ENCODE measurements around the gene PML.

Gene PML

DNA sequence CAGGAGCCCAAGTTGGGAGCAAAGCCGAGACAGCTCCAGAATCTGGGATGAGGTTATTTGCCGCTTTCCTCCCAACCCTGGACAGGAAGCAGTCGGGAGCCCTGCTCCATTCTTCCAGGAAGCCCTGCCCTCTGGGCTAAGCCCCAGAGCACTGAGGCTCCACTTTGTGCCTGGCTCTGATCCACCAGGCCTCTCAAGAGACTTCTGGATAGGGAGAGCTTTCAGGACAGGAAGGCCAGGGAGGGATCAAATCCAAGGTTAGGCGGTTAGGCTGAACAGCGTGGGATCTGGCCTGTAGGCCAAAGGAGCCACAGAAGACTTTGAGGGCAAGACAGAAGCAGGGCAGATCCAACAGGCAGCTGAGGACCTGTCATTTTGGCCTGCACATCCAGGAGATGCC, 3.3 kb upstream of the PML start:
- Histone ChIP-seq H3K4me1 (ENCODE audit: insufficient read depth, low read length, severe bottlenecking) (peaks cover 40% of the 10 kb centered on the region), H3K4me3 (ENCODE audit: low read depth, low read length, poor library complexity, severe bottlenecking) (peak overlapping the region; percentile 68), H3K27ac (ENCODE audit: low read depth, low read length, poor library complexity, severe bottlenecking) (no peak overlapping the region), H2AFZ (ENCODE audit: low read length) (no peak overlapping the region), H3K4me2 (ENCODE audit: low read length) (peak overlapping the region; percentile 87), H3K27me3 (ENCODE audit: insufficient read depth, low read length) (no peaks in the 10 kb centered on the region), H3K9ac (ENCODE audit: low read length) (peak overlapping the region; percentile 68), H3K9me3 (ENCODE audit: low read length) (no peaks in the 10 kb centered on the region), H3F3A (ENCODE audit: insufficient read depth, low read length) (no peaks in the 10 kb centered on the region), H4K20me1 (ENCODE audit: insufficient read depth, low read length) (no peaks in the 10 kb centered on the region), H3K79me2 (ENCODE audit: insufficient read depth, low read length) (0 out of 2 replicates have a peak, but pooled peaks cover 5% of the 10 kb centered on the region), H3K36me3 (ENCODE audit: insufficient read depth, low read length) (no peaks in the 10 kb centered on the region), H3K9me2 (ENCODE audit: low read depth, low read length) (no peaks in the 10 kb centered on the region)
- no peak for TF ChIP-seq EZH2 (IDR thresholded peaks at IDR 0.05; ENCODE audit: borderline replicate concordance, low read length)
- TF ChIP-seq, protein P1, sequence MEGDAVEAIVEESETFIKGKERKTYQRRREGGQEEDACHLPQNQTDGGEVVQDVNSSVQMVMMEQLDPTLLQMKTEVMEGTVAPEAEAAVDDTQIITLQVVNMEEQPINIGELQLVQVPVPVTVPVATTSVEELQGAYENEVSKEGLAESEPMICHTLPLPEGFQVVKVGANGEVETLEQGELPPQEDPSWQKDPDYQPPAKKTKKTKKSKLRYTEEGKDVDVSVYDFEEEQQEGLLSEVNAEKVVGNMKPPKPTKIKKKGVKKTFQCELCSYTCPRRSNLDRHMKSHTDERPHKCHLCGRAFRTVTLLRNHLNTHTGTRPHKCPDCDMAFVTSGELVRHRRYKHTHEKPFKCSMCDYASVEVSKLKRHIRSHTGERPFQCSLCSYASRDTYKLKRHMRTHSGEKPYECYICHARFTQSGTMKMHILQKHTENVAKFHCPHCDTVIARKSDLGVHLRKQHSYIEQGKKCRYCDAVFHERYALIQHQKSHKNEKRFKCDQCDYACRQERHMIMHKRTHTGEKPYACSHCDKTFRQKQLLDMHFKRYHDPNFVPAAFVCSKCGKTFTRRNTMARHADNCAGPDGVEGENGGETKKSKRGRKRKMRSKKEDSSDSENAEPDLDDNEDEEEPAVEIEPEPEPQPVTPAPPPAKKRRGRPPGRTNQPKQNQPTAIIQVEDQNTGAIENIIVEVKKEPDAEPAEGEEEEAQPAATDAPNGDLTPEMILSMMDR (IDR thresholded peaks at IDR 0.05; ENCODE audit: low read length), result no peak

DNA sequence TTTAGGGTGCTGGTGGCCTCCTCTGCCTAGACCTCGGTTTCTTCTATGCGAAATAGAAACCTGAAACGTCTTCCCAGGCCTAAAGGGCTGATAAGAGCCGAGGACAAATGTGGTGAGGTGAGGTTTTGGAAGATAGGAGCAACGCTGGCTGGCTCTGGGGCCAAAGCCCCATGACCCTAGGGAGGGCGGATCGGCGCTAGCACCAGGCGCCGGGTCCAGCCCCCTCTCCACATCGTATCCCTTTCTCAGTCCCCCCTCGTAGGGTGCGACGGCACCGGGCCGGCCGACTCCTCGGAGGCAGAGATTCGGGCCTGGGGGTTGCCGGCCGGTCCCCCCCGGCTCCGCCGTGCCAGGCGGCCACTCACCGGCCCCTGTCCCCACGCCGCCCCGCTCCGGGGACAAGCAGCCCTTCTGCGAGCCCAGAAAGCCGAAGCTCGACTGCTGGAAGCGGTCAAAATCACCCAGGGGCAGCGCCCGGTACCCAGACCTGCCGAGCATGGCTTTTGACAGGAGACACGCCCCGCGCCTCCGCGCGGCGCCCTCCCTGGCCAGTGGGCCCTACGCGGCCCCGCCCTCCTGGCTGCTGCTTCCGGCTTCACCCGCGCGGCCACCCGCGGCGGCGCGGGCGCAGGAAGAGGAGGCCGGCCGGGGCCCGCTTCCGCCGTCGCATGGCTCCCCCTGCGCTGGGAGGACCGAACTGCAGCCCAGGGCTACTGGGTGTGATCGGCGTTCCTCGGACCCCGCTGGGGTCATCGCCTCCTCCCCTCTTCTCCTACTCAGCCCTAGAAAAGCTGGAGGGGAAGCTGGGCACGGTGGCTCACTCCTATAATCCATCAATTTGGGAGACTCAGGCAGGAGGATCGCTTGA, 2.6 kb upstream of the PML start, which contains the start of gene STOML1:
Gene STOML1, minus strand, starts transcription at position 570 of the 868 bp plus-strand sequence. Its CDS starts 72 bp downstream, at position 498.
- Histone ChIP-seq H3F3A (ENCODE audit: insufficient read depth, low read length) (no peaks in the 10 kb centered on the region), H3K9me2 (ENCODE audit: low read depth, low read length) (no peaks in the 10 kb centered on the region), H2AFZ (ENCODE audit: low read length) (peak within 1 kb of the TSS; percentile 61; the same call in 1 of the 2 replicates), H3K9ac (ENCODE audit: low read length) (peak within 1 kb of the TSS; percentile 68), H3K36me3 (ENCODE audit: insufficient read depth, low read length) (no peaks in the 10 kb centered on the region), H3K9me3 (ENCODE audit: low read length) (no peaks in the 10 kb centered on the region), H3K79me2 (ENCODE audit: insufficient read depth, low read length) (0 out of 2 replicates have a peak, but pooled peaks cover 5% of the 10 kb centered on the region), H3K27me3 (ENCODE audit: insufficient read depth, low read length) (no peaks in the 10 kb centered on the region), H3K27ac (ENCODE audit: low read depth, low read length, poor library complexity, severe bottlenecking) (no peak within 1 kb of the TSS), H3K4me3 (ENCODE audit: low read depth, low read length, poor library complexity, severe bottlenecking) (peak within 1 kb of the TSS; percentile 68), H3K4me2 (ENCODE audit: low read length) (peak within 1 kb of the TSS; percentile 87), H4K20me1 (ENCODE audit: insufficient read depth, low read length) (no peaks in the 10 kb centered on the region), H3K4me1 (ENCODE audit: insufficient read depth, low read length, severe bottlenecking) (peaks cover 47% of the 10 kb centered on the region)
- TF ChIP-seq EZH2 (IDR thresholded peaks at IDR 0.05; ENCODE audit: borderline replicate concordance, low read length), result no peak
- TF ChIP-seq, protein P1 (IDR thresholded peaks at IDR 0.05; ENCODE audit: low read length), result peak; percentile 76

DNA sequence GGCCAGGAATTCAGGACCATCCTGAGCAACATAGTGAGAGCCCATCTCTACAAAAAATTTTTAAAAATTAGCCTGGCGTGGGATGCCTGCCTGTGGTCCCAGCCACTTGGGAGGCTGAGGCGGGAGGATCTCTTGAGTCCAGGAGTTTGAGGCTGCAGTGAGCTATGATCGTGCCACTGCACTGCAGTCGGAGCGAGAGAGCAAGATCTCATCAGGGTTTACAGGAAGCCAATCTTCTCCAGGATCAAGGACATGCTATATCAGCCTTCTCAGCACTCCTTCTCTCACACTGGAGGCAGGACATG, 2.0 kb upstream of the PML start:
- H3K27ac ChIP-seq (ENCODE audit: low read depth, low read length, poor library complexity, severe bottlenecking), result no peak overlapping the region
- H3K9me3 ChIP-seq (ENCODE audit: low read length), result no peaks in the 10 kb centered on the region
- H3K36me3 ChIP-seq (ENCODE audit: insufficient read depth, low read length), result peaks cover 4% of the 10 kb centered on the region; the same call in 1 of the 2 replicates
- peak overlapping the region; percentile 61; the same call in 1 of the 2 replicates for H2AFZ ChIP-seq (ENCODE audit: low read length)
- H3K4me3 ChIP-seq (ENCODE audit: low read depth, low read length, poor library complexity, severe bottlenecking), result peak overlapping the region; percentile 68
- no peaks in the 10 kb centered on the region for H3K9me2 ChIP-seq (ENCODE audit: low read depth, low read length)
- TF ChIP-seq EZH2 (IDR thresholded peaks at IDR 0.05; ENCODE audit: borderline replicate concordance, low read length), result no peak
- TF ChIP-seq, protein P1 (IDR thresholded peaks at IDR 0.05; ENCODE audit: low read length), result no peak
- H3K4me1 ChIP-seq (ENCODE audit: insufficient read depth, low read length, severe bottlenecking), result peaks cover 52% of the 10 kb centered on the region
- H4K20me1 ChIP-seq (ENCODE audit: insufficient read depth, low read length), result no peaks in the 10 kb centered on the region
- H3F3A ChIP-seq (ENCODE audit: insufficient read depth, low read length), result no peaks in the 10 kb centered on the region
- H3K79me2 ChIP-seq (ENCODE audit: insufficient read depth, low read length), result 0 out of 2 replicates have a peak, but pooled peaks cover 5% of the 10 kb centered on the region
- H3K9ac ChIP-seq (ENCODE audit: low read length), result peak overlapping the region; percentile 55; the same call in 1 of the 2 replicates
- H3K27me3 ChIP-seq (ENCODE audit: insufficient read depth, low read length), result no peaks in the 10 kb centered on the region
- peak overlapping the region; percentile 87 for H3K4me2 ChIP-seq (ENCODE audit: low read length)

Data from OCI-LY1 (cell line).